Stimulated activated CD4-positive, alpha-beta T cell treated with anti-CD3 and anti-CD28 coated beads, Interleukin-12 subunit alpha, Interleukin-12 subunit beta, amount 100 ng/mL, for 48 hours (primary cell): ENCODE results near the gene GRK4.

Experiments used
- DNase-seq, 3 donors: peaks; one replicate each; pipeline ENCODE4 v3.0.0-alpha.2; 2020; ENCODE audit warnings: low read depth in 2 of 3, low spot score in 1 of 3

The GRK4 gene

GRCh38 chr4:3067473-3068001 lies 104.2 kb downstream of the GRK4 start:
- no peak for DNase-seq

- no peak for DNase-seq
Observed at GRCh38 chr4:3069661-3070199, 106.4 kb downstream of the GRK4 start.

GRCh38 chr4:3070709-3071500 lies 107.5 kb downstream of the GRK4 start:
- DNase-seq = no peak

GRCh38 chr4:3071811-3072210 lies 108.4 kb downstream of the GRK4 start:
- DNase-seq = no peak

GRCh38 chr4:3073158-3074077 lies 110.0 kb downstream of the GRK4 start:
- no peak for DNase-seq

- DNase-seq = peak; percentile 95 to 97 (median 97)
Observed at GRCh38 chr4:3074078-3074845, 110.9 kb downstream of the GRK4 start, which contains the start of the genes HTT and HTT-AS. TSS of gene HTT (plus strand) at chr4:3074681. CDS start at chr4:3074826, 145 bp downstream. TSS of gene HTT-AS (minus strand) at chr4:3074538.

- DNase-seq = peak; percentile 15 to 45 (median 42)
Observed at GRCh38 chr4:3074846-3075651, 111.7 kb downstream of the GRK4 start.

GRCh38 chr4:3075652-3075981 lies 112.2 kb downstream of the GRK4 start:
- no peak for DNase-seq

GRCh38 chr4:3077796-3078195 lies 114.4 kb downstream of the GRK4 start:
- DNase-seq = no peak

- DNase-seq = no peak
Observed at GRCh38 chr4:3079694-3080123, 116.3 kb downstream of the GRK4 start.

GRCh38 chr4:3082925-3083515 lies 119.6 kb downstream of the GRK4 start:
- DNase-seq = no peak

GRCh38 chr4:3083732-3084131 lies 120.4 kb downstream of the GRK4 start:
- DNase-seq = no peak

GRCh38 chr4:3085948-3086670 lies 122.7 kb downstream of the GRK4 start:
- no peak for DNase-seq

- no peak for DNase-seq
Observed at GRCh38 chr4:3087115-3087797, 123.9 kb downstream of the GRK4 start.
